Suprapubic skin (tissue), 4 donors: ENCODE data around the gene GLS2.

ENCODE experiments used
- CTCF ChIP-seq, 2 donors: fragments of 200-600 bp in 1 of 2; fragments of 450-650 bp in 1 of 2; sonication (generic) in 1 of 2; IDR thresholded peaks; one replicate each; pipeline ENCODE4 v1.5.1; 2016 to 2019; ENCODE audit warnings: antibody characterized with exemption in 2 of 2, mild to moderate bottlenecking in 1 of 2, moderate library complexity in 1 of 2
- EP300 ChIP-seq: sonication (generic); formaldehyde crosslinking; IDR thresholded peaks from one replicate; pipeline ENCODE4 v1.6.1; 2017; ENCODE audit warnings: antibody characterized with exemption
- POLR2AphosphoS5 ChIP-seq, 3 donors: sonication (generic); formaldehyde crosslinking; IDR thresholded peaks; one replicate each; pipeline ENCODE4 v1.6.1; 2017; ENCODE audit warnings: antibody characterized with exemption in 3 of 3

- TF ChIP-seq CTCF (IDR thresholded peaks at IDR 0.05) (no peak), POLR2AphosphoS5 (IDR thresholded peaks at IDR 0.05) (no peak), EP300 (no peak)
Observed at GRCh38 chr12:56462565-56462964, 25.4 kb downstream of the GLS2 start.
